ENCODE results near the gene ECSCR. TPM values are rescaled to one million over a fixed set of nuclear protein-coding genes. Genes with fewer than 3 reads are reported as not detected.
"Not testable (repeated sequence)": the region's sequence is repeated elsewhere in the genome, so short reads cannot be mapped to it uniquely, and the experiment has no call there.

ECSCR gene, protein sequence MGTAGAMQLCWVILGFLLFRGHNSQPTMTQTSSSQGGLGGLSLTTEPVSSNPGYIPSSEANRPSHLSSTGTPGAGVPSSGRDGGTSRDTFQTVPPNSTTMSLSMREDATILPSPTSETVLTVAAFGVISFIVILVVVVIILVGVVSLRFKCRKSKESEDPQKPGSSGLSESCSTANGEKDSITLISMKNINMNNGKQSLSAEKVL
- not detected in 2 replicates for total RNA-seq
- 0.79 TPM for total RNA-seq (2013)
- not detected in 2 replicates for polyA plus RNA-seq
- polyA minus RNA-seq = not detected in 2 replicates

DNA sequence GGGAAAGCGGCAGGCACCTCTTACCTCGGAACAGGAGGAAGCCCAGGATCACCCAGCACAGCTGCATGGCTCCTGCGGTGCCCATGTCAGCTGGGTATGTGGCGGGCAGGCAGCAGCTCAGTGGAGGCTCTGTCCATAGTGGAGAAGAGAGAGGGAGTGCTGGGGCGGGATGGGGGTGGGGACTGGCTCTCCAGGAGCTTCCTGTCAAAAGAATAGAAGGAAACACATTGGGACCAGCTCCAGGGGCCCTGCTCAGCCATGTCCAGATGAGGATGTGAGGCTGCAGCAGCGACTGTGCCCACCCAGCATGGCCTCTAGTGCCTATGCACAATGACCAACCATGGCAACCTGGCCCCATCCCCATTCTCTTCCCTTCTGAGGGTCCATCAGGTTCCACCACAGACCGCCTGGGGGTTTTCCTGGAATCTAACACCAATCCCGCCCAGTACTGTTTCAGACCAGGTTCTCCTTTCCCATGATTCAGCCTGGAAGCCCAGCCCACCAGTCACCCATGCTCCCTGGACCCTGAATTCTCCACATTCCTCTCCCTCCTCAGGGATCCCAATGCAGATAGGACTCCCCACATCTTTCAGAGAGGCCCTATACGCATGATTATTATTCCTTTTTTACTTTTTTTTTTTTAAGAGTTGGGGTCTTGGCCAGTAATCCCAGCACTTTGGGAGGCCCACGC, at the start of gene ECSCR:
Gene ECSCR (minus strand): TSS at position 158 of the 691 bp plus-strand sequence. CDS start 73 bp downstream, at position 85.
- H3K27ac Mint-ChIP-seq = no peak within 1 kb of the TSS
- no peaks in the 10 kb centered on the region for H3K79me2 ChIP-seq (ENCODE audit: control insufficient read depth, insufficient read depth, low read length)

GRCh38 chr5:139504722-139505121, 42.2 kb upstream of the ECSCR start:
- H3K4me1 Mint-ChIP-seq; H3K27ac Mint-ChIP-seq; H3K27me3 Mint-ChIP-seq; H3K9ac ChIP-seq (ENCODE audit: low read length); H3K4me2 ChIP-seq (replicated peaks; ENCODE audit: low read depth, low read length, poor library complexity, severe bottlenecking); DNase-seq; H3K27ac ChIP-seq (ENCODE audit: low read length in 2 of 2); H3K4me3 ChIP-seq (ENCODE audit: control extremely low read depth in 1 of 5, extremely low read depth in 1 of 5, insufficient read depth in 1 of 5, low read depth in 2 of 5, low read length in 4 of 5); H3K9me3 ChIP-seq (ENCODE audit: control extremely low read depth in 1 of 3, control insufficient read depth in 2 of 3, insufficient read depth in 1 of 3, low read length in 2 of 3); H3K4me1 ChIP-seq (ENCODE audit: control insufficient read depth in 2 of 2, insufficient read depth in 2 of 2, low read length in 2 of 2); H3K27me3 ChIP-seq (replicated peaks in 1 of 4; ENCODE audit: control extremely low read depth in 1 of 4, control insufficient read depth in 3 of 4, insufficient read depth in 4 of 4, low read length in 3 of 4); CTCF ChIA-PET; intact Hi-C loops (cut with micrococcal nuclease); H3K79me2 ChIP-seq (ENCODE audit: control insufficient read depth, insufficient read depth, low read length); POLR2A ChIA-PET; H3K9me3 Mint-ChIP-seq (ENCODE audit: insufficient read depth); H3K4me3 Mint-ChIP-seq; ATAC-seq (ENCODE audit: low read depth); H4K20me1 ChIP-seq (ENCODE audit: control insufficient read depth, insufficient read depth, low read length, poor library complexity, severe bottlenecking); H3K36me3 ChIP-seq (replicated peaks in 1 of 2; ENCODE audit: control extremely low read depth in 1 of 2, control insufficient read depth in 1 of 2, extremely low read depth in 1 of 2, insufficient read depth in 2 of 2, low read length in 1 of 2); H2AFZ ChIP-seq (ENCODE audit: insufficient read depth, low read depth, low read length, poor library complexity, severe bottlenecking): not testable (repeated sequence)
- 77% methylated on average over 4 of the region's 5 CpGs for WGBS (ENCODE audit: insufficient coverage)

More for the DNA sequence above, at the start of gene ECSCR:
- no peak for ATAC-seq (ENCODE audit: low read depth)
- no peak within 1 kb of the TSS for H3K4me3 Mint-ChIP-seq
- no peak within 1 kb of the TSS for H2AFZ ChIP-seq (ENCODE audit: insufficient read depth, low read depth, low read length, poor library complexity, severe bottlenecking)
- WGBS (ENCODE audit: insufficient coverage) = 92% methylated on average over 9 of the region's 10 CpGs
- DNase-seq = no peak
- CTCF ChIA-PET = no interaction called here
- H3K27me3 Mint-ChIP-seq = no peaks in the 10 kb centered on the region
- H3K27ac ChIP-seq (ENCODE audit: low read length in 2 of 2) = no peak within 1 kb of the TSS
- no peaks in the 10 kb centered on the region for H3K36me3 ChIP-seq (replicated peaks in 1 of 2; ENCODE audit: control extremely low read depth in 1 of 2, control insufficient read depth in 1 of 2, extremely low read depth in 1 of 2, insufficient read depth in 2 of 2, low read length in 1 of 2)
- peaks cover 0 to 7% of the 10 kb centered on the region in 2 donors for H3K4me1 ChIP-seq (ENCODE audit: control insufficient read depth in 2 of 2, insufficient read depth in 2 of 2, low read length in 2 of 2)
- H3K9me3 ChIP-seq (ENCODE audit: control extremely low read depth in 1 of 3, control insufficient read depth in 2 of 3, insufficient read depth in 1 of 3, low read length in 2 of 3) = no peaks in the 10 kb centered on the region
- intact Hi-C loops (cut with micrococcal nuclease) = no loop called here
- H4K20me1 ChIP-seq (ENCODE audit: control insufficient read depth, insufficient read depth, low read length, poor library complexity, severe bottlenecking) = no peaks in the 10 kb centered on the region
- no peak within 1 kb of the TSS for H3K4me2 ChIP-seq (replicated peaks; ENCODE audit: low read depth, low read length, poor library complexity, severe bottlenecking)
- no peak for TF ChIP-seq EZH2 (IDR thresholded peaks at IDR 0.05; ENCODE audit: borderline replicate concordance, insufficient read depth, low read depth, low read length, poor library complexity, severe bottlenecking)
- TF ChIP-seq, protein P1, sequence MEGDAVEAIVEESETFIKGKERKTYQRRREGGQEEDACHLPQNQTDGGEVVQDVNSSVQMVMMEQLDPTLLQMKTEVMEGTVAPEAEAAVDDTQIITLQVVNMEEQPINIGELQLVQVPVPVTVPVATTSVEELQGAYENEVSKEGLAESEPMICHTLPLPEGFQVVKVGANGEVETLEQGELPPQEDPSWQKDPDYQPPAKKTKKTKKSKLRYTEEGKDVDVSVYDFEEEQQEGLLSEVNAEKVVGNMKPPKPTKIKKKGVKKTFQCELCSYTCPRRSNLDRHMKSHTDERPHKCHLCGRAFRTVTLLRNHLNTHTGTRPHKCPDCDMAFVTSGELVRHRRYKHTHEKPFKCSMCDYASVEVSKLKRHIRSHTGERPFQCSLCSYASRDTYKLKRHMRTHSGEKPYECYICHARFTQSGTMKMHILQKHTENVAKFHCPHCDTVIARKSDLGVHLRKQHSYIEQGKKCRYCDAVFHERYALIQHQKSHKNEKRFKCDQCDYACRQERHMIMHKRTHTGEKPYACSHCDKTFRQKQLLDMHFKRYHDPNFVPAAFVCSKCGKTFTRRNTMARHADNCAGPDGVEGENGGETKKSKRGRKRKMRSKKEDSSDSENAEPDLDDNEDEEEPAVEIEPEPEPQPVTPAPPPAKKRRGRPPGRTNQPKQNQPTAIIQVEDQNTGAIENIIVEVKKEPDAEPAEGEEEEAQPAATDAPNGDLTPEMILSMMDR (IDR thresholded peaks at IDR 0.05) = no peak
- no peaks in the 10 kb centered on the region for H3K9me3 Mint-ChIP-seq (ENCODE audit: insufficient read depth)
- no peak within 1 kb of the TSS for H3K9ac ChIP-seq (ENCODE audit: low read length)
- H3K4me1 Mint-ChIP-seq = peaks cover 6% of the 10 kb centered on the region
- H3K4me3 ChIP-seq (ENCODE audit: control extremely low read depth in 1 of 5, extremely low read depth in 1 of 5, insufficient read depth in 1 of 5, low read depth in 2 of 5, low read length in 4 of 5) = no peak within 1 kb of the TSS
- POLR2A ChIA-PET = no interaction called here
- H3K27me3 ChIP-seq (replicated peaks in 1 of 4; ENCODE audit: control extremely low read depth in 1 of 4, control insufficient read depth in 3 of 4, insufficient read depth in 4 of 4, low read length in 3 of 4) = no peaks in the 10 kb centered on the region

- intact Hi-C loops (cut with micrococcal nuclease); H3K4me2 ChIP-seq (replicated peaks; ENCODE audit: low read depth, low read length, poor library complexity, severe bottlenecking); H2AFZ ChIP-seq (ENCODE audit: insufficient read depth, low read depth, low read length, poor library complexity, severe bottlenecking); H3K27ac Mint-ChIP-seq; H3K9ac ChIP-seq (ENCODE audit: low read length); H3K9me3 Mint-ChIP-seq (ENCODE audit: insufficient read depth); ATAC-seq (ENCODE audit: low read depth); H3K4me1 Mint-ChIP-seq; H3K4me3 Mint-ChIP-seq; H3K27me3 ChIP-seq (replicated peaks in 1 of 4; ENCODE audit: control extremely low read depth in 1 of 4, control insufficient read depth in 3 of 4, insufficient read depth in 4 of 4, low read length in 3 of 4); DNase-seq; POLR2A ChIA-PET; H3K27me3 Mint-ChIP-seq; H3K4me1 ChIP-seq (ENCODE audit: control insufficient read depth in 2 of 2, insufficient read depth in 2 of 2, low read length in 2 of 2); H3K36me3 ChIP-seq (replicated peaks in 1 of 2; ENCODE audit: control extremely low read depth in 1 of 2, control insufficient read depth in 1 of 2, extremely low read depth in 1 of 2, insufficient read depth in 2 of 2, low read length in 1 of 2); H3K4me3 ChIP-seq (ENCODE audit: control extremely low read depth in 1 of 5, extremely low read depth in 1 of 5, insufficient read depth in 1 of 5, low read depth in 2 of 5, low read length in 4 of 5); H3K27ac ChIP-seq (ENCODE audit: low read length in 2 of 2); H4K20me1 ChIP-seq (ENCODE audit: control insufficient read depth, insufficient read depth, low read length, poor library complexity, severe bottlenecking); H3K79me2 ChIP-seq (ENCODE audit: control insufficient read depth, insufficient read depth, low read length); H3K9me3 ChIP-seq (ENCODE audit: control extremely low read depth in 1 of 3, control insufficient read depth in 2 of 3, insufficient read depth in 1 of 3, low read length in 2 of 3): not testable (repeated sequence)
- WGBS (ENCODE audit: insufficient coverage) = 91% methylated on average over 14 of the region's 15 CpGs
- CTCF ChIA-PET = interaction anchor here (1.7 kb wide), 1 partner anchor 263 kb away, joined by 3 read pairs; no protein-coding TSS in a partner anchor
These were observed 41.3 kb upstream of the ECSCR start for GRCh38 chr5:139503879-139504278.

Measured in B cell (primary cell).